Spinal cord (tissue), 10 donors: ENCODE data around the gene ST6GAL2. TPM values are rescaled to one million over a fixed set of nuclear protein-coding genes. Genes with fewer than 3 reads are reported as not detected.

ENCODE experiments used
- DNase-seq, 6 donors: peaks; one replicate each; pipeline versions ENCODE4 v3.0.0 to v3.0.0-alpha.2; 2013 to 2015; ENCODE audit warnings: low spot score in 6 of 6, low read depth in 4 of 6
- H3K27ac ChIP-seq: one replicate; pipeline ENCODE4 v1.5.1; 2013; ENCODE audit warnings: low read depth, low read length, control low read depth
- H3K27me3 ChIP-seq: one replicate; pipeline ENCODE4 v1.6.1; 2013; ENCODE audit warnings: low read length; ENCODE audit not compliant: control insufficient read depth, insufficient read depth
- H3K36me3 ChIP-seq: one replicate; pipeline ENCODE4 v1.6.1; 2013; ENCODE audit warnings: low read length; ENCODE audit not compliant: control insufficient read depth, insufficient read depth
- H3K4me1 ChIP-seq: one replicate; pipeline ENCODE4 v1.6.1; 2013; ENCODE audit warnings: low read length; ENCODE audit not compliant: control insufficient read depth, insufficient read depth
- H3K4me3 ChIP-seq: one replicate; pipeline ENCODE4 v1.5.1; 2013; ENCODE audit warnings: low read depth, low read length, control low read depth
- H3K9me3 ChIP-seq: one replicate; pipeline ENCODE4 v1.6.1; 2013; ENCODE audit warnings: low read length; ENCODE audit not compliant: control insufficient read depth, insufficient read depth
- WGBS: methylation state at CpG from one replicate; pipeline ENCODE4 v1.1.5; 2013; ENCODE audit warnings: missing lambda C conversion rate; ENCODE audit not compliant: insufficient coverage; 5-methylcytosine and 5-hydroxymethylcytosine counted together
- polyA plus RNA-seq, 2 donors: library from polyadenylated mRNA; unstranded; fragments of 120-200 nt; gene quantifications; one replicate each; pipeline ENCODE4 v1.2.1, GENCODE V29; 2013; ENCODE audit not compliant: insufficient read length in 2 of 2
- total RNA-seq, 2 donors: library from RNA; depleted of rRNA in 1 of 2; stranded (reverse); fragments of 120-200 nt in 1 of 2; fragments of >200 nt in 1 of 2; gene quantifications; one replicate each; pipeline versions ENCODE4 v1.2.3 to v1.2.4, GENCODE V29; 2013 to 2014
- donor health status: healthy.

The ST6GAL2 gene
- total and polyA plus RNA-seq, 4 donors, result 23.0 to 74.2 (median 49.7) TPM

GRCh38 chr2:106890606-106891005 is 4.6 kb upstream of the ST6GAL2 start:
- no peaks in the 10 kb centered on the region for H3K9me3 ChIP-seq
- H3K27me3 ChIP-seq, result peaks cover 3% of the 10 kb centered on the region
- H3K36me3 ChIP-seq, result no peaks in the 10 kb centered on the region
- H3K27ac ChIP-seq, result no peak overlapping the region
- 45% methylated on average over 3 of the region's 5 CpGs for WGBS
- H3K4me1 ChIP-seq, result peaks cover 12% of the 10 kb centered on the region
- no peak overlapping the region for H3K4me3 ChIP-seq
- DNase-seq, result no peak

GRCh38 chr2:106886916-106887758 is 1.2 kb upstream of the ST6GAL2 start:
- Histone ChIP-seq H3K4me1 (peaks cover 16% of the 10 kb centered on the region), H3K9me3 (no peaks in the 10 kb centered on the region), H3K4me3 (peak overlapping the region; percentile 62), H3K36me3 (no peaks in the 10 kb centered on the region), H3K27me3 (peaks cover 3% of the 10 kb centered on the region), H3K27ac (peak overlapping the region; percentile 40)
- peak in 3 of 6 donors; percentile 40 to 90 (median 88) for DNase-seq
- under 1% methylated on average over 69 of the region's 71 CpGs for WGBS

GRCh38 chr2:106885329-106885728 is 638 bp downstream of the ST6GAL2 start:
- Histone ChIP-seq H3K4me1 (peaks cover 16% of the 10 kb centered on the region), H3K4me3 (peak overlapping the region; percentile 60), H3K27me3 (peaks cover 3% of the 10 kb centered on the region), H3K9me3 (no peaks in the 10 kb centered on the region), H3K36me3 (no peaks in the 10 kb centered on the region), H3K27ac (peak overlapping the region; percentile 84)
- DNase-seq, result peak in 3 of 6 donors; percentile 50 to 90 (median 85)
- WGBS, result 0% methylated on average over 5 of the region's 10 CpGs

DNA sequence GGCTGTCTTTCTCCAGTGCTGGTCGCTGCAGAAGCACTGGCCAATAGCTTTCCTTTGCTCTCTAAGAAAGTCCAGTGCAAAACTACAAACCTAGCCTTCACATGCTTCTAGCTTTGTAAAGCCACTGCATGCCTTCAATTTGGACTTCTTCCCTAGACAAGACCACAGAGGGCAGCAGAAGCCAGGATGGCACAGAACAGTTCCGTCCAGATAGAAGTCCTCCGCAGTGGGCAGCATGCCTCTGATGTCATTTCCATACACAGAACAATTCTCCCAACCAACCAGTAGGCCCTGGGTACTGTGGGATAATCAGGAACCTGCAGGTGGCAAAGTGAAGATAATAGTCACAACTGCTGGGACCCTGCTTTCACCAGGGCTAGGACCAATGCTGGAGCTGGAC is 3.3 kb downstream of the ST6GAL2 start:
- WGBS, result 44% methylated on average over 3 of the region's 3 CpGs
- DNase-seq, result peak in 2 of 6 donors; percentile 38 to 80

DNA sequence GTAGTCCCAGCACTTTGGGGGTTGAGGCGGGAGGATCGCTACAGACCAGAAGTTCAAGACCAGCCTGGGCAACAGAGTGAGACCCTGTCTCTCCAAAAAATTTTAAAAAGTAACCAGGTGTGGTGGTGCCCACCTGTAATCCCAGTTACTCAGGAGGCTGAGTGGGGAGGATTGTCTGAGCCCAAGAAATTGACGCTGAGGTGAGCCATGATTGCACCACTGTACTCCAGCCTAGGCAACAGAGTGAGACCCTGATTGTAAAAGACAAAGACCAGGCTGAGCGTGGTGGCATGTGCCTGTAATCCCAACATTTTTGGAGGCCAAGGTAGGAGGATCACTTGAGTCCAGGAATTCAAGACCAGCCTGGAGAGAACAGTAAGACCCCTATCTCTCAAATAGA is 7.8 kb downstream of the ST6GAL2 start:
- no peak for DNase-seq
- no peaks in the 10 kb centered on the region for H3K36me3 ChIP-seq
- no peaks in the 10 kb centered on the region for H3K9me3 ChIP-seq
- 100% methylated on average over 2 of the region's 4 CpGs for WGBS
- no peak overlapping the region for H3K27ac ChIP-seq
- H3K4me1 ChIP-seq, result no peaks in the 10 kb centered on the region
- no peaks in the 10 kb centered on the region for H3K27me3 ChIP-seq
- H3K4me3 ChIP-seq, result no peak overlapping the region

More for the DNA sequence above, 3.3 kb downstream of the ST6GAL2 start:
- H3K27me3 ChIP-seq, result peaks cover 3% of the 10 kb centered on the region
- no peak overlapping the region for H3K4me3 ChIP-seq
- no peaks in the 10 kb centered on the region for H3K9me3 ChIP-seq
- H3K36me3 ChIP-seq, result no peaks in the 10 kb centered on the region
- peaks cover 14% of the 10 kb centered on the region for H3K4me1 ChIP-seq
- H3K27ac ChIP-seq, result no peak overlapping the region

GRCh38 chr2:106876699-106877098 is 9.3 kb downstream of the ST6GAL2 start:
- WGBS, result 75% methylated on average over 3 of the region's 5 CpGs
- Histone ChIP-seq H3K9me3 (no peaks in the 10 kb centered on the region), H3K4me1 (no peaks in the 10 kb centered on the region), H3K36me3 (no peaks in the 10 kb centered on the region), H3K27me3 (no peaks in the 10 kb centered on the region), H3K4me3 (no peak overlapping the region), H3K27ac (no peak overlapping the region)
- DNase-seq, result no peak

- no peaks in the 10 kb centered on the region for H3K27me3 ChIP-seq
- H3K27ac ChIP-seq, result no peak overlapping the region
- H3K9me3 ChIP-seq, result no peaks in the 10 kb centered on the region
- 64% methylated on average over 7 of the region's 8 CpGs for WGBS
- DNase-seq, result no peak
- H3K4me3 ChIP-seq, result no peak overlapping the region
- no peaks in the 10 kb centered on the region for H3K36me3 ChIP-seq
- H3K4me1 ChIP-seq, result peaks cover 18% of the 10 kb centered on the region
Observed at GRCh38 chr2:106869512-106870275, 16.3 kb downstream of the ST6GAL2 start.

DNA sequence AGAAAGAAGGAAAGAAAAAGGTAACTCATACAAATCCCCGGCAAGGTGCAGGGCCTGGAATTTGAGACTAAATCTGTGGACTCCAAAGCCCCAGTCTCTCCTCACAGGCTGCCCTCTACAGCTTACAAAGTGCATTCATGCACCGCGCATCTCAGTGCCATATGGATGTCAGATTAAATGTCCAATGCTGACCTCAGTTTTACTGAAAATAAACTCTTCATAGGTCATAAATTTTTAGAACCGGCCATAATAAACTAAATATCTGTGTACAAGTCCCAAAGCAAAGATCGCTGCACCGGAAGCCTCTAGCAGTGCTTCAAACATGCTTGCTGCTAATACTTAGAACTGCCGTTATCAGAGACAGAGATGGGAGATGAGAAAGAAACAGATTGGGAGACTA is 17.7 kb downstream of the ST6GAL2 start:
- Histone ChIP-seq H3K27me3 (no peaks in the 10 kb centered on the region), H3K4me1 (peaks cover 18% of the 10 kb centered on the region), H3K27ac (no peak overlapping the region), H3K36me3 (no peaks in the 10 kb centered on the region), H3K9me3 (no peaks in the 10 kb centered on the region), H3K4me3 (no peak overlapping the region)
- 50% methylated on average over 1 of the region's 7 CpGs for WGBS
- peak in 2 of 6 donors; percentile 58 to 61 for DNase-seq

DNA sequence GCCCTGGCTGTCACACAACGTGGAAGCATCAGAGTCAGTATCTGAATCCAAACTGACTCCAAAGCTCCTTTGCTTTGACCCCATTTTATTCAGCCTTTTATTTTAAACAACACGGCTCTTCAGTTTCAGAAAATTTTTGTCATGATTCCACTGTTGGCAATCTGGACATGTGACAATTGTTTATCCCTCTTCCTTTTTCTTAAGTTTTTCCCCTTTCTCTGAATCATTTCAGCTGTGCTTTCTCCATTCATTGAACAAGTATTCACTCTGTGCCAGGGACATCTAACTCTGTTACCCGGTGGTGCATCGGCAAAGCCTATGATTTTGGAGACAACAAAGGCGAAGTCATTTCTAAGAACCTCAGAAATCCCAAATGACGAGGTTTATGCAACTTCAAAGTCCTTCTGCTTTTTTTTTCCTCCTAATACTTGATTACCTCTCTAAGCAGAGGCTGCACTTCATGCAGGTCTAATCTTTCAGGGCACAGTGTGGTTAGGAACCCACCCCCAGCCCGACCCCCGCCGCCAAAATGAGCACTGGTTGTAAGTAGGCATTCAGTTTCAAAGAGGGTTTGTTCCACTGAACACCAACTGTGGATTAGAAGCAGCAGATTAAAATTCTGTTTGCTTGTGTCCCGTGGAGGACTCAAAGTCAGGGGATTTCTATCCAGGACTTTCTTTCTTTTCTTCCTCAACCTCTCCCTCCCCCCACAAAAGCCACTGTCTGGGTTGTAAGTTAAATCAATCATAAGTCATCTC is 18.6 kb downstream of the ST6GAL2 start:
- H3K36me3 ChIP-seq, result no peaks in the 10 kb centered on the region
- 30% methylated on average over 9 of the region's 10 CpGs for WGBS
- no peaks in the 10 kb centered on the region for H3K27me3 ChIP-seq
- peak overlapping the region; percentile 72 for H3K27ac ChIP-seq
- peak overlapping the region; percentile 3 for H3K4me3 ChIP-seq
- DNase-seq, result peak in 3 of 6 donors; percentile 43 to 70 (median 48)
- H3K9me3 ChIP-seq, result no peaks in the 10 kb centered on the region
- peaks cover 18% of the 10 kb centered on the region for H3K4me1 ChIP-seq
